Vagina (tissue), 2 donors: ENCODE measurements around the gene EFCAB7.

Experiments
- POLR2A ChIP-seq, 2 donors: fragments of 450-650 bp; IDR thresholded peaks; one replicate each; pipeline ENCODE4 v1.6.1; 2017; ENCODE audit warnings: antibody characterized with exemption in 2 of 2, mild to moderate bottlenecking in 2 of 2, moderate library complexity in 2 of 2
- TF ChIP-seq, protein P1 (sequence below), 3 experiments: fragments of 450-650 bp in 2 of 3; fragments of 200-600 bp in 1 of 3; sonication (generic) in 1 of 3; IDR thresholded peaks; one replicate each; pipeline ENCODE4 v1.5.1; 2017 to 2019; ENCODE audit warnings: antibody characterized with exemption in 3 of 3, mild to moderate bottlenecking in 2 of 3, moderate library complexity in 2 of 3

DNA sequence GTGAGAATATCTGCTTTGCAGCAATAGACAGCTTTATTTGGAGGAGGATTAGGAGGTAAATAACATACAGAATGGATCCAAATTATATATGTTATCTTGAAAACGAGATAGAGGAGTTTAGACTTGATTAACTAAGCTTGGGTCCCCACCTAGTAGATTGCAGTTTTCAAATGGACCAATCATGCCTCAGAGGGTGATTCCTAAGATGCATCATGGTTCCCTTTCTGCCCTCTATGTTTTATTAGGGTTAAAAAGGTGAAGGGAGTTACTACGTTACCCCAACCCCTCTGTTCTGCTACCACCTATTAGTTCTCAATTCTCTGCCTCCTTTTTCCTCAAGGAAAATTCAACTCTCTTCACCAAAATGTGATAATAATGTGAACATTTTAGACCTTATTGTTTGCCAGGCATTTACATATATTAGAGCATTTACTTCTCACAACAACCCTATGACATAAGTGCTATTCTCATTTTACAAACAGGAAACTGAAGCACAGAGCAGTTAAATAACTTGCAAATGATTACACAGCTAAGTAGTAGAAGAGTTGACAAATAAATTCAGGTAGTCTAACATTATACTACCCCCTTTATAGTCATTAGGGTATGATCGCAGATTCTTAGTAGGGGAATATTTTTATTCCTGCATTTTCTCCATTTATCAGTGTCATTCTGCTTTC is 46.5 kb downstream of the EFCAB7 start:
- TF ChIP-seq, protein P1, sequence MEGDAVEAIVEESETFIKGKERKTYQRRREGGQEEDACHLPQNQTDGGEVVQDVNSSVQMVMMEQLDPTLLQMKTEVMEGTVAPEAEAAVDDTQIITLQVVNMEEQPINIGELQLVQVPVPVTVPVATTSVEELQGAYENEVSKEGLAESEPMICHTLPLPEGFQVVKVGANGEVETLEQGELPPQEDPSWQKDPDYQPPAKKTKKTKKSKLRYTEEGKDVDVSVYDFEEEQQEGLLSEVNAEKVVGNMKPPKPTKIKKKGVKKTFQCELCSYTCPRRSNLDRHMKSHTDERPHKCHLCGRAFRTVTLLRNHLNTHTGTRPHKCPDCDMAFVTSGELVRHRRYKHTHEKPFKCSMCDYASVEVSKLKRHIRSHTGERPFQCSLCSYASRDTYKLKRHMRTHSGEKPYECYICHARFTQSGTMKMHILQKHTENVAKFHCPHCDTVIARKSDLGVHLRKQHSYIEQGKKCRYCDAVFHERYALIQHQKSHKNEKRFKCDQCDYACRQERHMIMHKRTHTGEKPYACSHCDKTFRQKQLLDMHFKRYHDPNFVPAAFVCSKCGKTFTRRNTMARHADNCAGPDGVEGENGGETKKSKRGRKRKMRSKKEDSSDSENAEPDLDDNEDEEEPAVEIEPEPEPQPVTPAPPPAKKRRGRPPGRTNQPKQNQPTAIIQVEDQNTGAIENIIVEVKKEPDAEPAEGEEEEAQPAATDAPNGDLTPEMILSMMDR (IDR thresholded peaks at IDR 0.05) = no peak
- no peak for TF ChIP-seq POLR2A (IDR thresholded peaks at IDR 0.05)
